Ishikawa (cell line): ENCODE measurements around the gene LRP1-AS.

Experiments
- CEBPB ChIP-seq: IDR thresholded peaks from 2 replicates; pipeline ENCODE4 v1.6.1; 2012
- CREB1 ChIP-seq: IDR thresholded peaks from 2 replicates; pipeline ENCODE4 v1.6.1; 2012; ENCODE audit warnings: low read depth
- EGR1 ChIP-seq: IDR thresholded peaks from 2 replicates; pipeline ENCODE4 v1.6.1; 2012
- EP300 ChIP-seq: IDR thresholded peaks from 2 replicates; pipeline ENCODE4 v1.6.1; 2012; ENCODE audit warnings: borderline replicate concordance
- FOXM1 ChIP-seq: IDR thresholded peaks from 2 replicates; pipeline ENCODE4 v1.6.1; 2012; ENCODE audit warnings: low read depth, borderline replicate concordance
- MAX ChIP-seq: IDR thresholded peaks from 2 replicates; pipeline ENCODE4 v1.6.1; 2012
- NFIC ChIP-seq: IDR thresholded peaks from 2 replicates; pipeline ENCODE4 v1.6.1; 2012
- RAD21 ChIP-seq: IDR thresholded peaks from 2 replicates; pipeline ENCODE4 v1.6.1; 2012; ENCODE audit warnings: low read depth
- REST ChIP-seq: IDR thresholded peaks from 2 replicates; pipeline ENCODE4 v1.6.1; 2012; ENCODE audit warnings: low read depth, mild to moderate bottlenecking
- TAF1 ChIP-seq: IDR thresholded peaks from 2 replicates; pipeline ENCODE4 v1.6.1; 2012; ENCODE audit warnings: low read depth, mild to moderate bottlenecking
- TCF12 ChIP-seq: IDR thresholded peaks from 2 replicates; pipeline ENCODE4 v1.6.1; 2012; ENCODE audit warnings: low read depth
- TEAD4 ChIP-seq: IDR thresholded peaks from 2 replicates; pipeline ENCODE4 v1.6.1; 2012
- USF1 ChIP-seq: IDR thresholded peaks from 2 replicates; pipeline ENCODE4 v1.6.1; 2012
- YY1 ChIP-seq: IDR thresholded peaks from 2 replicates; pipeline ENCODE4 v1.6.1; 2012; ENCODE audit warnings: low read depth
- ZBTB7A ChIP-seq: IDR thresholded peaks from 2 replicates; pipeline ENCODE4 v1.6.1; 2012; ENCODE audit warnings: low read depth

The LRP1-AS gene

DNA sequence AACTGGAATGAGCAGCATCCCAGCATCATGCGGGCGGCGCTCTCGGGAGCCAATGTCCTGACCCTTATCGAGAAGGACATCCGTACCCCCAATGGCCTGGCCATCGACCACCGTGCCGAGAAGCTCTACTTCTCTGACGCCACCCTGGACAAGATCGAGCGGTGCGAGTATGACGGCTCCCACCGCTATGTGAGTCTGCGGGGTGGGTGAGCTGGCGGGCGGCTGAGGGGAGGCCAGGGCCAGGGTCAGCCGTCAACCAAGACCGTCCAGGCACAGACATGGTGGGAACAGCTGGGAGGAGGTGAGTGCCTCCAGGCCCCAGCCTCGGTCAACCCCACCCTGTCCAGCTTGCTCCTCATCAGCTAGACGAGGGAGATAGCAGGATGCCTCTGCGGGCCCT is 43.4 kb upstream of the LRP1-AS start:
- TF ChIP-seq REST, result no peak
- no peak for TF ChIP-seq YY1
- no peak for TF ChIP-seq EP300
- no peak for TF ChIP-seq TEAD4
- TF ChIP-seq FOXM1, result no peak
- no peak for TF ChIP-seq TAF1
- no peak for TF ChIP-seq NFIC
- TF ChIP-seq MAX, result no peak

DNA sequence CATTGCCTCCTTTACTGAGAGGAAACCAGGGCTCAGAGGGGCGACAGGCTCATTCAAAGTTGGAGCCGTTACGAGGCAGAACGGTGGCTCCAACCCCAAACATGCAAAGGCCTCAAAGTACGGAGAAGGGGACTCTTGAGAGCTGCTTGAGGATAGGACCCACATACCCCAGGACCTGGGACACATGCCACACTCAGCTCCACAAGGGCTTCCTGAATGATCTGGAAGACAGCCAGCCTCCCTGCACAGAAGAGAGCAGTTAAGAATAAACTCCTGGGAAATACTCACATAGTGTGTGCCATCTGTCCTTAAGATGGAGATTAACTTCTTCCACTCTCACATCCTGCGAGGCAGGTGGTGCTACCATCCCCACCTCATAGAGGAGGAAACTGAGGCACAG is 42.6 kb upstream of the LRP1-AS start:
- no peak for TF ChIP-seq USF1
- no peak; the same call in 1 of the 2 replicates for TF ChIP-seq NFIC
- TF ChIP-seq ZBTB7A, result no peak
- no peak for TF ChIP-seq TCF12
- TF ChIP-seq TAF1, result no peak
- no peak for TF ChIP-seq YY1
- no peak for TF ChIP-seq EP300
- no peak for TF ChIP-seq CREB1
- no peak for TF ChIP-seq FOXM1

DNA sequence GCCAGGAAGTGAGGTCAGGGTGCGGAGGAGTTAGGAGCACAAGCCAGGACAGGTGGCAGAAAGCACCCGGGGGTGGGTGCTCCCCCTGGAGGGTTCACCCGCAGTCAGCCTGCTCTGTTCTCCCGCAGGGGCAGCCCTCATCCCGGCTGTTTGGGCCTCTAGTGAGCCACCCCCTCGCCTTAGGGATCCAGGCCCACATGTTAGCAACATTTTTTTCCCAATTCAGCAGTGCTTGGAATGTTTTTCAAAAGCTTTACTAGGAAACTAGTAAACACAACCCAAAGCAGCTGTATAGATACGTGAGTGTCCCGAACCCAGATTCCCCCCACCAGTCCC is 40.6 kb upstream of the LRP1-AS start:
- TF ChIP-seq MAX (no peak), CEBPB (no peak), REST (no peak), USF1 (no peak), EGR1 (no peak), YY1 (no peak), TCF12 (no peak), RAD21 (no peak), CREB1 (no peak), TEAD4 (no peak), FOXM1 (no peak), TAF1 (no peak), ZBTB7A (no peak)

DNA sequence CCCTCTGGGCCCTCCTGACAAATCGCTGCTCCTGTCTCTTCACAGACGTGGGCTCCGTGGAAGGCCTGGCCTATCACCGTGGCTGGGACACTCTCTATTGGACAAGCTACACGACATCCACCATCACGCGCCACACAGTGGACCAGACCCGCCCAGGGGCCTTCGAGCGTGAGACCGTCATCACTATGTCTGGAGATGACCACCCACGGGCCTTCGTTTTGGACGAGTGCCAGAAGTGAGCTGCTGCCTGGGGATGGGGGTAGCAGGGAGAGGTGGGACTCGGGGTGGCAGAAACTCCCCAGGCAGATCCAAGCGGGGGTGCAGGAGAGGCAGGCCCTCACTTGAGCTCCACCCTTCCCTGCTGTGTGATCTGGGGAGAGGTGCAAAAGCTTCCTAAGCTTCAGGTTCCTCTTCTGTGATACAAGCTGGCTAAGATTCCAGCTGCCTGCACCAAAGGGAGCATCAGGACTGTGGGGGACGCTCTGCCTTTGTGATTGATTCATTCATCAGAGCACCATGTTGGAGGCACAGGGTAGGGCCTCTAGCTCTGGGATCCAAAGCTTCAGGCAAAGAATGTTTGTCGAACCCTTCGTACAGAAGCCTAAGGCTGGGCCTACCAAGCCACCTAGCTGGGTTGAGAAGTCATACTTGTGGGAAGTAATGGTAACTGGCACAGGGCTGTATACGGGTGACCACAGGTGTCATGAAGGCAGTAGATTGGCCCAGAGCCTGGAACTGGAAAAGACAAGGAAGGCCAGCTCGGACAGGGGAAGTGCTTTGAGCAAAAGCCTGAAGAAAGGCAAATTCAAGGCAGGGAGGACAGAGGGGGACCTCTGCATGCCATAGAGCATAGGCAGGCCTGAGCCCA is 40.0 kb upstream of the LRP1-AS start:
- TF ChIP-seq REST, result no peak
- TF ChIP-seq NFIC, result peak; percentile 20; the same call in 1 of the 2 replicates

- TF ChIP-seq NFIC (no peak), EGR1 (no peak), USF1 (no peak), YY1 (no peak), EP300 (no peak), MAX (no peak), CREB1 (no peak), FOXM1 (no peak)
These were observed 38.6 kb upstream of the LRP1-AS start for GRCh38 chr12:57185906-57186508.
